Panc1 (cell line): ENCODE data around the gene PDPK1. TPM values are rescaled to one million over a fixed set of nuclear protein-coding genes. Genes with fewer than 3 reads are reported as not detected.

ENCODE experiments used
- ATAC-seq: fragments of 200-7000 bp; cut with Tn5 transposase; 2 replicates; pipeline ENCODE4 v1.9.1; 2020; ENCODE audit warnings: mild to moderate bottlenecking, moderate library complexity
- BruUV-seq: library from RNA; stranded (reverse); fragments of 400-500 nt; replicated peaks from 2 replicates; lab custom pipeline; 2021; lab: Mats Ljungman, UMichigan
- CTCF ChIA-PET: fragments of 300-600 bp; sonication (Branson Sonifier 250); formaldehyde crosslinking; loops from one replicate; lab custom pipeline; 2022; ENCODE audit warnings: antibody characterized with exemption; lab: Charles Lee
- POLR2A ChIA-PET: fragments of 300-600 bp; sonication (Branson Sonifier 250); formaldehyde crosslinking; loops from one replicate; lab custom pipeline; 2022; ENCODE audit warnings: antibody characterized with exemption; lab: Charles Lee
- DNase-seq: peaks from one replicate; pipeline ENCODE4 v3.0.0-alpha.2; 2010; ENCODE audit warnings: low read depth, low spot score
- H3K27ac ChIP-seq: 2 replicates; pipeline ENCODE4 v1.5.1; 2011; ENCODE audit warnings: mild to moderate bottlenecking, low read length, inconsistent platforms
- H3K27me3 ChIP-seq: fragments of 200-500 bp; sonication (Bioruptor generic); 2 replicates; pipeline ENCODE4 v1.6.0; 2014; ENCODE audit warnings: low read length, inconsistent platforms; ENCODE audit not compliant: control insufficient read depth, insufficient read depth
- H3K36me3 ChIP-seq: fragments of 200-500 bp; sonication (Bioruptor generic); 2 replicates; pipeline ENCODE4 v1.5.1; 2014; ENCODE audit warnings: inconsistent platforms, mild to moderate bottlenecking, low read length, moderate library complexity; ENCODE audit not compliant: control insufficient read depth, insufficient read depth
- H3K4me1 ChIP-seq: 2 replicates; pipeline ENCODE4 v1.5.1; 2011; ENCODE audit warnings: inconsistent platforms, mild to moderate bottlenecking, low read length, moderate library complexity; ENCODE audit not compliant: control insufficient read depth, insufficient read depth
- H3K4me3 ChIP-seq, 2 experiments: 2 replicates each; pipeline ENCODE4 v1.5.1; 2011 to 2012; ENCODE audit warnings: low read depth in 2 of 2, low read length in 2 of 2, mild to moderate bottlenecking in 2 of 2, inconsistent platforms in 1 of 2, moderate library complexity in 1 of 2
- H3K9me3 ChIP-seq: fragments of 200-500 bp; sonication (Bioruptor generic); 2 replicates; pipeline ENCODE4 v1.5.1; 2014; ENCODE audit warnings: low read depth, mild to moderate bottlenecking, inconsistent platforms, low read length, moderate library complexity; ENCODE audit not compliant: control insufficient read depth, insufficient read depth
- POLR2AphosphoS5 ChIP-seq: IDR thresholded peaks from 2 replicates; pipeline ENCODE4 v1.6.1; 2012; ENCODE audit warnings: mild to moderate bottlenecking, low read depth, low read length, moderate library complexity
- SIN3A ChIP-seq: IDR thresholded peaks from 2 replicates; pipeline ENCODE4 v1.6.1; 2012; ENCODE audit warnings: low read depth, mild to moderate bottlenecking, low read length, moderate library complexity, borderline replicate concordance; ENCODE audit not compliant: insufficient read depth
- TCF7L2 ChIP-seq: IDR thresholded peaks from 2 replicates; pipeline ENCODE4 v1.6.1; 2011; ENCODE audit warnings: mild to moderate bottlenecking, low read depth, low read length, inconsistent platforms
- in situ Hi-C: cut with HindIII; loops from 2 replicates; pipeline ENCODE4 v1.10.0; 2016; ENCODE audit warnings: low sequenced_read_pairs, low pct_unique_long_range_greater_than_20kb
- intact Hi-C: fragments of 100-400 bp; cut with micrococcal nuclease; formaldehyde crosslinking; loops from one replicate; pipeline ENCODE4 v1.10.0; 2022; ENCODE audit not compliant: unreplicated experiment
- total RNA-seq: library from RNA; stranded (reverse); gene quantifications from one replicate; pipeline ENCODE4 v1.2.1, GENCODE V29; 2021; ENCODE audit not compliant: unreplicated experiment
- TF ChIP-seq, protein P1 (sequence below): fragments of 450-650 bp; IDR thresholded peaks from 2 replicates; pipeline ENCODE4 v1.5.1; 2017; ENCODE audit warnings: mild to moderate bottlenecking
- TF ChIP-seq, protein P2 (sequence below), 2 experiments: IDR thresholded peaks; 2 replicates each; pipeline ENCODE4 v1.6.1; 2011 to 2012; ENCODE audit warnings: low read depth in 2 of 2, control low read depth in 1 of 2, low read length in 1 of 2, mild to moderate bottlenecking in 1 of 2, moderate library complexity in 1 of 2; ENCODE audit not compliant: insufficient read depth in 1 of 2

The PDPK1 gene
- total RNA-seq, 1 experiment from 2014 or later, result 43.2 TPM

GRCh38 chr16:2514333-2515179 lies 23.3 kb upstream of the PDPK1 start:
- intact Hi-C loops (no loop called here), in situ Hi-C loops (no loop called here)
- peaks cover 2% of the 10 kb centered on the region; the same call in 1 of the 2 replicates for H3K36me3 ChIP-seq
- CTCF ChIA-PET, result interaction anchor here (0.7 kb wide), 1 partner anchor 13 kb away, joined by 4 read pairs; no protein-coding TSS in a partner anchor
- DNase-seq (no peak), ATAC-seq (no peak)
- no peaks in the 10 kb centered on the region for H3K9me3 ChIP-seq
- peak overlapping the region; percentile 85 to 95 for H3K4me3 ChIP-seq
- POLR2A ChIA-PET, result interaction anchor here (0.7 kb wide), 1 partner anchor 132 kb away, joined by 3 read pairs; no protein-coding TSS in a partner anchor
- no peaks in the 10 kb centered on the region for H3K27me3 ChIP-seq
- BruUV-seq, result no TSS peak
- peak overlapping the region; percentile 90 for H3K27ac ChIP-seq
- H3K4me1 ChIP-seq, result peaks cover 45% of the 10 kb centered on the region
- TF ChIP-seq POLR2AphosphoS5 (no peak), TCF7L2 (no peak), SIN3A (no peak)
- TF ChIP-seq, protein P1, sequence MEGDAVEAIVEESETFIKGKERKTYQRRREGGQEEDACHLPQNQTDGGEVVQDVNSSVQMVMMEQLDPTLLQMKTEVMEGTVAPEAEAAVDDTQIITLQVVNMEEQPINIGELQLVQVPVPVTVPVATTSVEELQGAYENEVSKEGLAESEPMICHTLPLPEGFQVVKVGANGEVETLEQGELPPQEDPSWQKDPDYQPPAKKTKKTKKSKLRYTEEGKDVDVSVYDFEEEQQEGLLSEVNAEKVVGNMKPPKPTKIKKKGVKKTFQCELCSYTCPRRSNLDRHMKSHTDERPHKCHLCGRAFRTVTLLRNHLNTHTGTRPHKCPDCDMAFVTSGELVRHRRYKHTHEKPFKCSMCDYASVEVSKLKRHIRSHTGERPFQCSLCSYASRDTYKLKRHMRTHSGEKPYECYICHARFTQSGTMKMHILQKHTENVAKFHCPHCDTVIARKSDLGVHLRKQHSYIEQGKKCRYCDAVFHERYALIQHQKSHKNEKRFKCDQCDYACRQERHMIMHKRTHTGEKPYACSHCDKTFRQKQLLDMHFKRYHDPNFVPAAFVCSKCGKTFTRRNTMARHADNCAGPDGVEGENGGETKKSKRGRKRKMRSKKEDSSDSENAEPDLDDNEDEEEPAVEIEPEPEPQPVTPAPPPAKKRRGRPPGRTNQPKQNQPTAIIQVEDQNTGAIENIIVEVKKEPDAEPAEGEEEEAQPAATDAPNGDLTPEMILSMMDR, result no peak
- TF ChIP-seq, protein P2, sequence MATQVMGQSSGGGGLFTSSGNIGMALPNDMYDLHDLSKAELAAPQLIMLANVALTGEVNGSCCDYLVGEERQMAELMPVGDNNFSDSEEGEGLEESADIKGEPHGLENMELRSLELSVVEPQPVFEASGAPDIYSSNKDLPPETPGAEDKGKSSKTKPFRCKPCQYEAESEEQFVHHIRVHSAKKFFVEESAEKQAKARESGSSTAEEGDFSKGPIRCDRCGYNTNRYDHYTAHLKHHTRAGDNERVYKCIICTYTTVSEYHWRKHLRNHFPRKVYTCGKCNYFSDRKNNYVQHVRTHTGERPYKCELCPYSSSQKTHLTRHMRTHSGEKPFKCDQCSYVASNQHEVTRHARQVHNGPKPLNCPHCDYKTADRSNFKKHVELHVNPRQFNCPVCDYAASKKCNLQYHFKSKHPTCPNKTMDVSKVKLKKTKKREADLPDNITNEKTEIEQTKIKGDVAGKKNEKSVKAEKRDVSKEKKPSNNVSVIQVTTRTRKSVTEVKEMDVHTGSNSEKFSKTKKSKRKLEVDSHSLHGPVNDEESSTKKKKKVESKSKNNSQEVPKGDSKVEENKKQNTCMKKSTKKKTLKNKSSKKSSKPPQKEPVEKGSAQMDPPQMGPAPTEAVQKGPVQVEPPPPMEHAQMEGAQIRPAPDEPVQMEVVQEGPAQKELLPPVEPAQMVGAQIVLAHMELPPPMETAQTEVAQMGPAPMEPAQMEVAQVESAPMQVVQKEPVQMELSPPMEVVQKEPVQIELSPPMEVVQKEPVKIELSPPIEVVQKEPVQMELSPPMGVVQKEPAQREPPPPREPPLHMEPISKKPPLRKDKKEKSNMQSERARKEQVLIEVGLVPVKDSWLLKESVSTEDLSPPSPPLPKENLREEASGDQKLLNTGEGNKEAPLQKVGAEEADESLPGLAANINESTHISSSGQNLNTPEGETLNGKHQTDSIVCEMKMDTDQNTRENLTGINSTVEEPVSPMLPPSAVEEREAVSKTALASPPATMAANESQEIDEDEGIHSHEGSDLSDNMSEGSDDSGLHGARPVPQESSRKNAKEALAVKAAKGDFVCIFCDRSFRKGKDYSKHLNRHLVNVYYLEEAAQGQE (IDR thresholded peaks at IDR 0.05; ENCODE audit: insufficient read depth in 1 of 2, low read depth in 2 of 2, low read length in 1 of 2), result no peak

GRCh38 chr16:2515180-2515851 lies 22.5 kb upstream of the PDPK1 start:
- H3K27ac ChIP-seq, result peak overlapping the region; percentile 90
- TF ChIP-seq SIN3A (0 out of 2 replicates have a peak, but pooled peaks have one; percentile 51), TCF7L2 (no peak)
- TF ChIP-seq, protein P2 (IDR thresholded peaks at IDR 0.05; ENCODE audit: insufficient read depth in 1 of 2, low read depth in 2 of 2, low read length in 1 of 2), result no peak
- ATAC-seq (no peak), DNase-seq (no peak)
- peaks cover 45% of the 10 kb centered on the region for H3K4me1 ChIP-seq
- peaks cover 2% of the 10 kb centered on the region; the same call in 1 of the 2 replicates for H3K36me3 ChIP-seq
- intact Hi-C loops (no loop called here), in situ Hi-C loops (no loop called here)
- TSS peak; percentile 77 for BruUV-seq
- no peaks in the 10 kb centered on the region for H3K27me3 ChIP-seq
- ChIA-PET CTCF (interaction anchor here (0.5 kb wide), 1 partner anchor 16 kb away, joined by 5 read pairs; the partner anchor contains the start of gene CEMP1), POLR2A (interaction anchor here (0.7 kb wide), 1 partner anchor 304 kb away, joined by 14 read pairs; no protein-coding TSS in a partner anchor)
- peak overlapping the region; percentile 85 to 95 for H3K4me3 ChIP-seq
- H3K9me3 ChIP-seq, result no peaks in the 10 kb centered on the region
